DND-41 (cell line): ENCODE results near the gene TBXAS1.

Experiments used
- ATAC-seq: fragments of 200-7000 bp; cut with Tn5 transposase; 3 replicates; pipeline ENCODE4 v1.9.1; 2021; ENCODE audit warnings: low read depth; ENCODE audit not compliant: insufficient read depth
- DNase-seq: peaks from one replicate; pipeline ENCODE4 v3.0.0-alpha.2; 2020
- H2AFZ ChIP-seq: 2 replicates; pipeline ENCODE4 v1.6.0; 2012; ENCODE audit warnings: low read depth, low read length
- H3K27ac ChIP-seq: 2 replicates; pipeline ENCODE4 v1.5.1; 2012; ENCODE audit warnings: low read length, inconsistent platforms
- H3K27me3 ChIP-seq: fragments of 200-600 bp; sonication (generic); 2 replicates; pipeline ENCODE4 v1.6.0; 2012; ENCODE audit warnings: low read length, mild to moderate bottlenecking, inconsistent platforms; ENCODE audit not compliant: insufficient read depth, poor library complexity
- H3K36me3 ChIP-seq: 2 replicates; pipeline ENCODE4 v1.5.1; 2012; ENCODE audit warnings: low read length, inconsistent platforms; ENCODE audit not compliant: insufficient read depth
- H3K4me1 ChIP-seq: 2 replicates; pipeline ENCODE4 v1.5.1; 2012; ENCODE audit warnings: mild to moderate bottlenecking, low read length; ENCODE audit not compliant: insufficient read depth
- H3K4me2 ChIP-seq: 2 replicates; pipeline ENCODE4 v1.6.0; 2012; ENCODE audit warnings: mild to moderate bottlenecking, moderate library complexity, low read length, inconsistent platforms; ENCODE audit not compliant: insufficient read depth
- H3K4me3 ChIP-seq, 2 experiments: fragments of 200-600 bp in 1 of 2; shearing (Covaris generic) in 1 of 2; 2 replicates each; pipeline ENCODE4 v1.5.1; 2012 to 2016; ENCODE audit warnings: inconsistent platforms in 2 of 2, low read length in 2 of 2, mild to moderate bottlenecking in 2 of 2, low read depth in 1 of 2, moderate library complexity in 1 of 2
- H3K79me2 ChIP-seq: 2 replicates; pipeline ENCODE4 v1.6.0; 2012; ENCODE audit warnings: low read length, inconsistent platforms; ENCODE audit not compliant: insufficient read depth
- H3K9ac ChIP-seq: 2 replicates; pipeline ENCODE4 v1.6.0; 2012; ENCODE audit warnings: low read depth, mild to moderate bottlenecking, inconsistent platforms, low read length, moderate library complexity
- H3K9me3 ChIP-seq: 2 replicates; pipeline ENCODE4 v1.5.1; 2012; ENCODE audit warnings: low read length, moderate library complexity, mild to moderate bottlenecking, inconsistent platforms; ENCODE audit not compliant: insufficient read depth, severe bottlenecking
- H4K20me1 ChIP-seq: 2 replicates; pipeline ENCODE4 v1.6.0; 2012; ENCODE audit warnings: low read length; ENCODE audit not compliant: insufficient read depth
- CTCF ChIP-seq: IDR thresholded peaks from 2 replicates; pipeline ENCODE4 v1.5.1; 2012; ENCODE audit warnings: borderline replicate concordance, low read length, moderate library complexity, mild to moderate bottlenecking; ENCODE audit not compliant: poor library complexity, severe bottlenecking; ENCODE audit errors: extremely low read depth
- EZH2 ChIP-seq: IDR thresholded peaks from 3 replicates; pipeline ENCODE4 v1.6.1; 2012; ENCODE audit warnings: borderline replicate concordance, low read depth, mild to moderate bottlenecking, moderate library complexity, low read length, inconsistent platforms; ENCODE audit not compliant: severe bottlenecking

Gene TBXAS1

GRCh38 chr7:139867847-139868246 is 38.8 kb downstream of the TBXAS1 start:
- TF ChIP-seq EZH2: no peak
- no peak for TF ChIP-seq CTCF
- no peaks in the 10 kb centered on the region for H3K4me1 ChIP-seq
- no peak for DNase-seq
- H3K27ac ChIP-seq: no peak overlapping the region
- H4K20me1 ChIP-seq: no peaks in the 10 kb centered on the region
- ATAC-seq: no peak
- H3K36me3 ChIP-seq: no peaks in the 10 kb centered on the region
- H3K9ac ChIP-seq: no peak overlapping the region
- no peak overlapping the region for H3K4me3 ChIP-seq
- H3K27me3 ChIP-seq: peaks cover 3% of the 10 kb centered on the region
- no peaks in the 10 kb centered on the region for H3K79me2 ChIP-seq
- no peak overlapping the region for H2AFZ ChIP-seq
- no peak overlapping the region for H3K4me2 ChIP-seq
- no peaks in the 10 kb centered on the region for H3K9me3 ChIP-seq

- Histone ChIP-seq H3K79me2 (no peaks in the 10 kb centered on the region), H3K4me3 (no peak overlapping the region), H3K27ac (no peak overlapping the region), H4K20me1 (no peaks in the 10 kb centered on the region), H3K4me2 (no peak overlapping the region), H3K9me3 (no peaks in the 10 kb centered on the region), H3K4me1 (no peaks in the 10 kb centered on the region), H3K36me3 (no peaks in the 10 kb centered on the region), H2AFZ (no peak overlapping the region), H3K27me3 (no peaks in the 10 kb centered on the region), H3K9ac (no peak overlapping the region)
- ATAC-seq (no peak), DNase-seq (no peak)
- TF ChIP-seq CTCF (no peak), EZH2 (no peak)
Observed at GRCh38 chr7:139869886-139870285, 40.8 kb downstream of the TBXAS1 start.

GRCh38 chr7:139870380-139870779 is 41.3 kb downstream of the TBXAS1 start:
- Histone ChIP-seq H3K79me2 (no peaks in the 10 kb centered on the region), H4K20me1 (no peaks in the 10 kb centered on the region), H3K9me3 (no peaks in the 10 kb centered on the region), H3K9ac (no peak overlapping the region), H3K4me1 (no peaks in the 10 kb centered on the region), H3K27me3 (no peaks in the 10 kb centered on the region), H3K4me3 (no peak overlapping the region), H3K36me3 (no peaks in the 10 kb centered on the region), H3K4me2 (no peak overlapping the region), H2AFZ (no peak overlapping the region), H3K27ac (no peak overlapping the region)
- TF ChIP-seq CTCF (no peak), EZH2 (no peak)
- ATAC-seq (no peak), DNase-seq (no peak)

GRCh38 chr7:139871331-139871730 is 42.3 kb downstream of the TBXAS1 start:
- no peak overlapping the region for H3K4me3 ChIP-seq
- no peak overlapping the region for H3K9ac ChIP-seq
- H4K20me1 ChIP-seq: no peaks in the 10 kb centered on the region
- H2AFZ ChIP-seq: no peak overlapping the region
- TF ChIP-seq EZH2: no peak
- TF ChIP-seq CTCF: no peak
- H3K27me3 ChIP-seq: no peaks in the 10 kb centered on the region
- H3K79me2 ChIP-seq: no peaks in the 10 kb centered on the region
- DNase-seq (no peak), ATAC-seq (no peak)
- no peak overlapping the region for H3K4me2 ChIP-seq
- H3K27ac ChIP-seq: no peak overlapping the region
- H3K9me3 ChIP-seq: no peaks in the 10 kb centered on the region
- no peaks in the 10 kb centered on the region for H3K4me1 ChIP-seq
- H3K36me3 ChIP-seq: no peaks in the 10 kb centered on the region
